ENCODE data around the gene NISCH.
A peak's percentile ranks its signal among the peaks of the same experiment; 100 is the strongest.

The NISCH gene

DNA sequence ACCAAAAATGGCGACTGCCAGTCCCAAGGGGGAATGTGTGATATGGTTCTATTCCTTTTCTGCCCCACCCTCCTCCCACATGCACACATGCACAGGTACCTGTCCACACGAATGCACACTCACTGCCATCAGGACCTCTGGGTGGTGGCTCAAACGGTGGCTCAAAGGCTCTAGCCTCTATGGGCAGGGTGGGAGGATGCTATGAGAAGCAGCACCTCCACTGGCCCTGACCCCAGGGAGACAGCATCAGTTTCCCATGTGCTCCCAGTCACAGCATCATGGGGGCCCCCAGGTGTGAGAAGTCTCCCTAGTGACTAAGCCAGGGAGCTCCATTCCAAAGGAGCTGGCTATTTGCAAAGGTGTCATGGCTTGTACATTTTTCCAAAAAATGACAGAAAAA lies 26.4 kb upstream of the NISCH start:
- H3K4me3 ChIP-seq (ENCODE audit: low read length), result no peak overlapping the region

DNA sequence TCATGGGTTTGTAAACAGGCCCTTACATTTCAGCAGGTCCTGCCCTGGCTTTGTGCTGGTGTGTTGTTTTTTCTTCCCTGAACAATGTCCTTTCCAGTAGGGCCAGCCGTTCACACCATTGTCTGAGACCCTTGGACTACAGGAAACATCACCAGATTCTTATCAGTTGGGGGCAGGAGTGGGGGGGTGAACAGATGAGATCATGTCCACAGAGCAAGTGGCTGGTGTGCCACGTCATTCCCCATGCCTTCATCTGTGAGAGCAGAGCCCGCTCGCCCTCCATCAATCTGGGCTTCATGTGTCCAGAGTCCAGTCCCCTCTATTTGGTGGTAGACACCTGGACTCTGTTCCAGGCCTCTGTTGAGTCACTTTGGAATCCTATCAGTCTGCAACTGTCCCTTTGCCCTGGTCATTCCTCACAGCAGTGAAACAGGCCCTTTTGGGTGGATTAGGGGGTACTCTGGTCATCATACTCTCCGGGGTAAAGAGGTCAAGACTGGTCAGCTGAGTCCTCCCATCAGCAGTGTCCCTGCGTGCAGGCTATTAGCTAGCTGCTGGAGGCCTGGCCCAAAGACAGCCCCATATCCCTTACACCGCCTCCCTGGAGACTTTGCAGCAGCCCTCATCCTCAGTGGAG lies 25.5 kb upstream of the NISCH start:
- no peak overlapping the region; the same call in 1 of the 2 replicates for H3K27ac ChIP-seq (ENCODE audit: low read depth, low read length)

More for the DNA sequence above, 26.4 kb upstream of the NISCH start:
- Histone ChIP-seq H3K27me3 (ENCODE audit: insufficient read depth, low read length) (no peaks in the 10 kb centered on the region), H3K4me1 (ENCODE audit: insufficient read depth, low read length) (no peaks in the 10 kb centered on the region), H3K9me3 (ENCODE audit: insufficient read depth, low read depth, low read length) (no peaks in the 10 kb centered on the region), H3K27ac (ENCODE audit: low read depth, low read length) (no peak overlapping the region), H3K36me3 (ENCODE audit: insufficient read depth, low read length) (no peaks in the 10 kb centered on the region), H3K9ac (ENCODE audit: low read depth, low read length) (no peak overlapping the region)
- WGBS, result 86% methylated on average over 2 of the region's 3 CpGs

GRCh38 chr3:52430416-52430810 lies 25.0 kb upstream of the NISCH start:
- H3K36me3 ChIP-seq (ENCODE audit: insufficient read depth, low read length), result no peaks in the 10 kb centered on the region
- WGBS, result 96% methylated on average over 9 of the region's 9 CpGs
- H3K4me3 ChIP-seq (ENCODE audit: low read length), result no peak overlapping the region
- no peaks in the 10 kb centered on the region for H3K27me3 ChIP-seq (ENCODE audit: insufficient read depth, low read length)
- no peaks in the 10 kb centered on the region for H3K4me1 ChIP-seq (ENCODE audit: insufficient read depth, low read length)
- H3K27ac ChIP-seq (ENCODE audit: low read depth, low read length), result no peak overlapping the region
- no peak overlapping the region for H3K9ac ChIP-seq (ENCODE audit: low read depth, low read length)
- H3K9me3 ChIP-seq (ENCODE audit: insufficient read depth, low read depth, low read length), result no peaks in the 10 kb centered on the region

More for the DNA sequence above, 25.5 kb upstream of the NISCH start:
- Histone ChIP-seq H3K4me1 (ENCODE audit: insufficient read depth, low read length) (no peaks in the 10 kb centered on the region), H3K9ac (ENCODE audit: low read depth, low read length) (no peak overlapping the region), H3K36me3 (ENCODE audit: insufficient read depth, low read length) (no peaks in the 10 kb centered on the region), H3K4me3 (ENCODE audit: low read length) (no peak overlapping the region), H3K9me3 (ENCODE audit: insufficient read depth, low read depth, low read length) (no peaks in the 10 kb centered on the region), H3K27me3 (ENCODE audit: insufficient read depth, low read length) (no peaks in the 10 kb centered on the region)
- WGBS, result 90% methylated on average over 7 of the region's 7 CpGs

DNA sequence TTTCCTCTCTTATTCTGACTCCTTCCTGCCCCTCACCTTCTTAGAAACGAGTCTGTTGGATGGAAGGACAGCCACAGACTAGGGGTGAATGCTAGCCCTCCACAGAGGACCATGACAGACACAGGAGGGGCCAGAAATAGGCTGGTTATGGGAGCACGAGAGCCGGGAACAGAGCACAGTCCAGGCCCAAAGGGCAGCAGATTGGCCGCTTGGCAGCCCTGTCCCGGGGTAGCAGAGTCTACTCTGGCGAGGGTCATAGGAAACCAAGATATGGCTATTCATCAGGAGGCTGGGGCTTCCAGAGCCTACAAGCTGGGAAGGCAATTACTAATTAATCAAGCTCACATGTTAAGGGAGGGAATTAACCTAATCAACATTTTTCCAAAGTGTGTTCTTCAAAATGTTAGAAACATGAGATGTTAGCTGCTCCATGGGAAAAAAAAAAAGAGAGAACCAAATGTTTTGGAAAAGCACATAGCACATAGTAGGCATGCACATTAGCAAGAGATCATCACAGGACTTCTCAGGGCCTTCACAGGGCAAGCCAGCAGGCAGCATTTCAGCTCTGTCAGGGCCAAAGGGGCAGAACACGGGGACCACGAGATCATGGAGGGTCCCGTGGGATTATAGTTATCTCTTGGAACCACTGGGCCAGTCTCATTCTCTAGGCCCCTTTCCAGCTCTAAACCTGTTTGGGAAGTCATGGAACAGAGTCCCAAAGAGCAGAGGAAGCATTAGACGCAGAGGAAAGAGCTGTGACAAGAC lies 23.8 kb upstream of the NISCH start:
- H3K36me3 ChIP-seq (ENCODE audit: insufficient read depth, low read length), result no peaks in the 10 kb centered on the region
- H3K27ac ChIP-seq (ENCODE audit: low read depth, low read length), result no peak overlapping the region
- H3K4me3 ChIP-seq (ENCODE audit: low read length), result no peak overlapping the region
- 0 out of 2 replicates have a peak overlapping the region, but pooled peaks have one; percentile 10 for H3K9ac ChIP-seq (ENCODE audit: low read depth, low read length)
- H3K4me1 ChIP-seq (ENCODE audit: insufficient read depth, low read length), result no peaks in the 10 kb centered on the region
- no peaks in the 10 kb centered on the region for H3K9me3 ChIP-seq (ENCODE audit: insufficient read depth, low read depth, low read length)
- 89% methylated on average over 10 of the region's 10 CpGs for WGBS
- H3K27me3 ChIP-seq (ENCODE audit: insufficient read depth, low read length), result no peaks in the 10 kb centered on the region

- no peak overlapping the region for H3K4me3 ChIP-seq (ENCODE audit: low read length)
- H3K36me3 ChIP-seq (ENCODE audit: insufficient read depth, low read length), result no peaks in the 10 kb centered on the region
- no peaks in the 10 kb centered on the region for H3K27me3 ChIP-seq (ENCODE audit: insufficient read depth, low read length)
- WGBS, result 90% methylated on average over 6 of the region's 6 CpGs
- no peaks in the 10 kb centered on the region for H3K4me1 ChIP-seq (ENCODE audit: insufficient read depth, low read length)
- H3K27ac ChIP-seq (ENCODE audit: low read depth, low read length), result no peak overlapping the region
- H3K9ac ChIP-seq (ENCODE audit: low read depth, low read length), result no peak overlapping the region
- no peaks in the 10 kb centered on the region for H3K9me3 ChIP-seq (ENCODE audit: insufficient read depth, low read depth, low read length)
These were observed 23.2 kb upstream of the NISCH start for GRCh38 chr3:52432225-52432624.

DNA sequence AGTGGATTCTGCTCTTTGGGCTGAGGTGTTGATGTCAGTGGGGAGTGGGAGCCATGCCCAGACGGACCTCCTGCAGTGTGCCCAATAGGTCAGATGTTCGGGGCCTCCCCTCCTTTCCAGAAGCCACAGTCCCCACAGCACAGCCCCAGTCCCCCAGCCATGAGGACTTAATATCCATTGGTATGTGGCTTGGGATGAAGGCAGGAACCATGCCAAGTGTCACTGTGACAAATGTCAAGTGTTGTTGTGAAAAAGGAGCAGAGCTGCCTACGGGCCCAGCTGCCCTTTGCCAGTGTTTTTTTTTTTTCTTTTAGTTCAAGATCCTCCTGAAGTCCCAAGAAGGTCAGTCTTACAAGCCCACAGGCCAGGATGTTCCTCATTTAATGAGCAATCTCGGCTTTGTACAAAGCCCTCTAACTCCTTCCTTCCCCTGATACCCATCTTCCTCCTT lies 22.7 kb upstream of the NISCH start:
- no peak overlapping the region for H3K27ac ChIP-seq (ENCODE audit: low read depth, low read length)
- H3K36me3 ChIP-seq (ENCODE audit: insufficient read depth, low read length), result no peaks in the 10 kb centered on the region
- no peaks in the 10 kb centered on the region for H3K9me3 ChIP-seq (ENCODE audit: insufficient read depth, low read depth, low read length)
- H3K4me1 ChIP-seq (ENCODE audit: insufficient read depth, low read length), result no peaks in the 10 kb centered on the region
- no peak overlapping the region for H3K9ac ChIP-seq (ENCODE audit: low read depth, low read length)
- H3K27me3 ChIP-seq (ENCODE audit: insufficient read depth, low read length), result no peaks in the 10 kb centered on the region
- H3K4me3 ChIP-seq (ENCODE audit: low read length), result no peak overlapping the region
- 96% methylated on average over 4 of the region's 4 CpGs for WGBS

GRCh38 chr3:52433328-52433995 lies 21.9 kb upstream of the NISCH start:
- Histone ChIP-seq H3K36me3 (ENCODE audit: insufficient read depth, low read length) (no peaks in the 10 kb centered on the region), H3K4me3 (ENCODE audit: low read length) (no peak overlapping the region), H3K27ac (ENCODE audit: low read depth, low read length) (no peak overlapping the region), H3K27me3 (ENCODE audit: insufficient read depth, low read length) (no peaks in the 10 kb centered on the region), H3K4me1 (ENCODE audit: insufficient read depth, low read length) (no peaks in the 10 kb centered on the region), H3K9ac (ENCODE audit: low read depth, low read length) (no peak overlapping the region), H3K9me3 (ENCODE audit: insufficient read depth, low read depth, low read length) (no peaks in the 10 kb centered on the region)
- 84% methylated on average over 10 of the region's 10 CpGs for WGBS

DNA sequence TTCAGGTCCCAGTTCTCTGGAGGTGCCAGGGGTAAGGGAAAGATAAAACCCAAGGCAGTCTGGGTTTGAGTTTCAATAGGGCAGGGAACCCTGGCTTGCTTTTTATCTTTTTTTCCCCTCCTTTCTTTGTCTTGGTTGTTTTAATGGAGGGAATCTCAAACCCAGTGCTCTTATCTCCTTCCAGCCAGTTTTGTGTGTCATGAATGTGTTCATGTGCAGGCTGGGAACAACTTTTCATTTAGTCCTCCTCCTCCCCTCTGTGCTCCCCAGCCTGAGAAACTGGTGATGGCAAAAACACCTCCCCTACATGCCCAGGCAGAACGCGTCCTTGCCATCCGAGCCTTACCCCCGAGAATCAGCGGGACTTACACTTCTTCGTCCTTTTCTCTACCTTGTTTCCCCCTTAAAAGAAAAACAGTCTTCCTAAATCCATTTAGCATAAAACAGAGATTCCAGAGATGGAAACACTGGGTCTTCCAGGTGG lies 21.4 kb upstream of the NISCH start:
- WGBS, result 90% methylated on average over 6 of the region's 6 CpGs
- Histone ChIP-seq H3K4me3 (ENCODE audit: low read length) (no peak overlapping the region), H3K4me1 (ENCODE audit: insufficient read depth, low read length) (no peaks in the 10 kb centered on the region), H3K36me3 (ENCODE audit: insufficient read depth, low read length) (no peaks in the 10 kb centered on the region), H3K27ac (ENCODE audit: low read depth, low read length) (no peak overlapping the region), H3K27me3 (ENCODE audit: insufficient read depth, low read length) (no peaks in the 10 kb centered on the region), H3K9me3 (ENCODE audit: insufficient read depth, low read depth, low read length) (no peaks in the 10 kb centered on the region), H3K9ac (ENCODE audit: low read depth, low read length) (no peak overlapping the region)

- H3K27me3 ChIP-seq (ENCODE audit: insufficient read depth, low read length), result no peaks in the 10 kb centered on the region
- H3K9me3 ChIP-seq (ENCODE audit: insufficient read depth, low read depth, low read length), result no peaks in the 10 kb centered on the region
- no peak overlapping the region for H3K4me3 ChIP-seq (ENCODE audit: low read length)
- H3K27ac ChIP-seq (ENCODE audit: low read depth, low read length), result no peak overlapping the region
- H3K4me1 ChIP-seq (ENCODE audit: insufficient read depth, low read length), result no peaks in the 10 kb centered on the region
- H3K9ac ChIP-seq (ENCODE audit: low read depth, low read length), result no peak overlapping the region
- 88% methylated on average over 9 of the region's 9 CpGs for WGBS
- no peaks in the 10 kb centered on the region for H3K36me3 ChIP-seq (ENCODE audit: insufficient read depth, low read length)
These were observed 20.8 kb upstream of the NISCH start for GRCh38 chr3:52434491-52435115.

DNA sequence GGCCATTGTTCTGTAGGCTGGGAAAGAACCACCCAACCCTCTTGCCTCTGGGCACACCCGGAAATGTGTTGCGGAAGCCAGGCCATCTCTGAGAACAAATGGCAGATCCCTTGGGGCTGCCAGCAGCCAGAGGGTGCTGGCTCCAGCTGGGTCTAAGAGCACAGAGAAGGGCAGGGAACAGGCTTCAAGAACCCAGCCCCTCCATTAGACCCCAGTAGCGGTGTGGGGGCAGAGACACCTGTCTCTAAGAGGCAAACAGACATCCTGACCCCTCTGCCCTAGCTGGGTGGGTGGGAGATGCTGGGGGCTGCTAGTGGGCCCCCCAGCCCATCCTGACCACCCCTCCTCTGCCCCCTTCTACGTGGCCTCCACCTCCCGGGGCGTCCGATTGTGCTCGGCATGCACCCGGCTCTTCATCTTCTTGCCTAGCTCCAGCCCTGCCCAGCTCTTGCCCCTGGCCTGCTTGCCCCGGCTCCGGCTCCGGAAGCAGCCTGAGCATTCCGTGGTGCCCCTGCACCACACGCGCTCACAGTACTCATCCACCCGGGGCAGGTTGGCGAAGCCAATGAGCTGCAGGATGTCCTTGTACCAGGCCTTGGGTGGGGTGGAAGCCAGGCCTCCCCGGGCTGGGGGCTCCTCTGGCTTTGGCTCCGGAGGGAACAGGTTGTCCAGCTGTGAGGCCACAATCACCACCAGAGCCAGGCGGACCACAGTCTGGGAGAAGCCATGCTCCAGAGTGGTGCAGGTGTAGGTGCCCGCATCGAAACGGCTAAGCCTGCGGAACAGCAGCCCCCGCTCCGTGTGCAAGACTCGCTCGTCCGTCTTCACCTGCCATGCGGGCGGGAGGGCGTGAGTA lies 19.9 kb upstream of the NISCH start:
- WGBS, result 95% methylated on average over 32 of the region's 32 CpGs
- no peaks in the 10 kb centered on the region for H3K36me3 ChIP-seq (ENCODE audit: insufficient read depth, low read length)
- no peak overlapping the region for H3K27ac ChIP-seq (ENCODE audit: low read depth, low read length)
- H3K9ac ChIP-seq (ENCODE audit: low read depth, low read length), result no peak overlapping the region
- no peaks in the 10 kb centered on the region for H3K27me3 ChIP-seq (ENCODE audit: insufficient read depth, low read length)
- no peaks in the 10 kb centered on the region for H3K4me1 ChIP-seq (ENCODE audit: insufficient read depth, low read length)
- H3K9me3 ChIP-seq (ENCODE audit: insufficient read depth, low read depth, low read length), result no peaks in the 10 kb centered on the region
- no peak overlapping the region for H3K4me3 ChIP-seq (ENCODE audit: low read length)
